ENCODE data around the gene FAM174A. TPM values are rescaled to one million over a fixed set of nuclear protein-coding genes. Genes with fewer than 3 reads are reported as not detected.

Gene FAM174A
- total and polyA plus RNA-seq, 2 donors (not counting 3 experiments of a cell fraction or from before 2014, with no cell fraction given): 11.8 to 15.2 TPM

DNA sequence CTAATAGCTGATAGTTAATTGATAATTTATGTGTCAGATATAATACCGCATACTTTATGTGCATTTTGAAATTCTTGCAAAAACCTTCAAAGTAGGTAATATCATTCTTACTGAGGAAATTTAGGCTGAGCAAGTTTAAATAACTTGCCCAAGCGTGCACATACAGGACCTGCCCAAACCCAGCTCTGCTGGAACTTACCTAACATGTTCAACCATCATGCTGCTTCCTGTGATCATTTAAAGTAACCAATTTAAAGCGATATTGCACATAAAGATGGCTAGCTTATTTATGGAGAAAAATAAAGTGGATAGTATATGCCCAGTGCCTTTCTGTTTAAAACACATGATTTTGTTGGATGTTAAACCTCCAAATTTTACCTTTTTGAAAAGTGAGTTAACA is 4.3 kb downstream of the FAM174A start:
- intact Hi-C loops (cut with micrococcal nuclease): no loop called here
- no peaks in the 10 kb centered on the region for H4K20me1 ChIP-seq (replicated peaks; ENCODE audit: control insufficient read depth, extremely low read depth, insufficient read depth, low read length)
- ChIA-PET POLR2A (no interaction called here), CTCF (no interaction called here)
- no peaks in the 10 kb centered on the region for H3K9me3 ChIP-seq (replicated peaks; ENCODE audit: control insufficient read depth, insufficient read depth, low read length)
- H3K4me1 ChIP-seq (ENCODE audit: control insufficient read depth, extremely low read depth, insufficient read depth, low read length): peaks cover 7% of the 10 kb centered on the region
- no peaks in the 10 kb centered on the region for H3K27me3 ChIP-seq (ENCODE audit: control insufficient read depth in 2 of 2, insufficient read depth in 2 of 2, low read length in 2 of 2)
- no peak overlapping the region for H3K4me2 ChIP-seq (ENCODE audit: insufficient read depth, low read length)
- H2AFZ ChIP-seq (ENCODE audit: low read depth, low read length): no peak overlapping the region
- no peaks in the 10 kb centered on the region for H3K9me1 ChIP-seq (replicated peaks; ENCODE audit: control insufficient read depth, extremely low read depth, insufficient read depth, low read length)
- no peak overlapping the region for H3K27ac ChIP-seq (ENCODE audit: insufficient read depth, low read depth, low read length)
- no peak overlapping the region for H3K4me3 ChIP-seq (replicated peaks in 1 of 3; ENCODE audit: insufficient read depth in 1 of 3, low read depth in 1 of 3, low read length in 3 of 3)
- BruUV-seq (replicated peaks): no TSS peak
- dilution Hi-C loops (cut with MboI; ENCODE audit: extremely low pct_ligation_motif_present, low sequenced_read_pairs): no loop called here
- no peak overlapping the region for H3K9ac ChIP-seq (replicated peaks; ENCODE audit: extremely low read depth, insufficient read depth, low read length)
- FAIRE-seq (no peak), DNase-seq (ENCODE audit: low read depth, low spot score) (no peak)
- H3K79me2 ChIP-seq (ENCODE audit: control insufficient read depth, insufficient read depth, low read length): peaks cover 5% of the 10 kb centered on the region
- H3K36me3 ChIP-seq (ENCODE audit: control insufficient read depth in 2 of 2, extremely low read depth in 1 of 2, insufficient read depth in 2 of 2, low read length in 2 of 2): no peaks in the 10 kb centered on the region
- TF ChIP-seq GATA2 (IDR thresholded peaks at IDR 0.05; ENCODE audit: insufficient read depth, insufficient read length, low read depth, low read length): no peak
- no peak for TF ChIP-seq JUN (IDR thresholded peaks at IDR 0.05; ENCODE audit: borderline replicate concordance, insufficient read depth, insufficient read length, low read depth)
- TF ChIP-seq, protein P1, sequence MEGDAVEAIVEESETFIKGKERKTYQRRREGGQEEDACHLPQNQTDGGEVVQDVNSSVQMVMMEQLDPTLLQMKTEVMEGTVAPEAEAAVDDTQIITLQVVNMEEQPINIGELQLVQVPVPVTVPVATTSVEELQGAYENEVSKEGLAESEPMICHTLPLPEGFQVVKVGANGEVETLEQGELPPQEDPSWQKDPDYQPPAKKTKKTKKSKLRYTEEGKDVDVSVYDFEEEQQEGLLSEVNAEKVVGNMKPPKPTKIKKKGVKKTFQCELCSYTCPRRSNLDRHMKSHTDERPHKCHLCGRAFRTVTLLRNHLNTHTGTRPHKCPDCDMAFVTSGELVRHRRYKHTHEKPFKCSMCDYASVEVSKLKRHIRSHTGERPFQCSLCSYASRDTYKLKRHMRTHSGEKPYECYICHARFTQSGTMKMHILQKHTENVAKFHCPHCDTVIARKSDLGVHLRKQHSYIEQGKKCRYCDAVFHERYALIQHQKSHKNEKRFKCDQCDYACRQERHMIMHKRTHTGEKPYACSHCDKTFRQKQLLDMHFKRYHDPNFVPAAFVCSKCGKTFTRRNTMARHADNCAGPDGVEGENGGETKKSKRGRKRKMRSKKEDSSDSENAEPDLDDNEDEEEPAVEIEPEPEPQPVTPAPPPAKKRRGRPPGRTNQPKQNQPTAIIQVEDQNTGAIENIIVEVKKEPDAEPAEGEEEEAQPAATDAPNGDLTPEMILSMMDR (IDR thresholded peaks at IDR 0.05; ENCODE audit: extremely low read depth in 1 of 2, insufficient read depth in 1 of 2, low read depth in 1 of 2, low read length in 2 of 2): no peak
- TF ChIP-seq POLR2A (IDR thresholded peaks at IDR 0.05; ENCODE audit: low read depth, low read length): no peak
- TF ChIP-seq POLR2AphosphoS5 (IDR thresholded peaks at IDR 0.05; ENCODE audit: insufficient read depth, low read depth, low read length): no peak
- TF ChIP-seq MYC (IDR thresholded peaks at IDR 0.05; ENCODE audit: low read depth, low read length): no peak
- TF ChIP-seq, protein P2, sequence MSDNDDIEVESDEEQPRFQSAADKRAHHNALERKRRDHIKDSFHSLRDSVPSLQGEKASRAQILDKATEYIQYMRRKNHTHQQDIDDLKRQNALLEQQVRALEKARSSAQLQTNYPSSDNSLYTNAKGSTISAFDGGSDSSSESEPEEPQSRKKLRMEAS (IDR thresholded peaks at IDR 0.05; ENCODE audit: insufficient read depth, insufficient read length): no peak
- TF ChIP-seq FOS (IDR thresholded peaks at IDR 0.05; ENCODE audit: borderline replicate concordance, insufficient read depth, low read length): no peak
- no peak for TF ChIP-seq EZH2 (IDR thresholded peaks at IDR 0.05; ENCODE audit: borderline replicate concordance, low read depth, low read length, severe bottlenecking)
